Measurements from ENCODE around the gene EREG.

GRCh38 chr4:74375824-74376426 lies 11.0 kb downstream of the EREG start:
- TF ChIP-seq CTCF (IDR thresholded peaks at IDR 0.05; ENCODE audit: low read depth, low read length, poor library complexity, severe bottlenecking) (no peak), EZH2phosphoT487 (IDR thresholded peaks at IDR 0.05; ENCODE audit: borderline replicate concordance, low read length) (no peak)
